Activated naive CD8-positive, alpha-beta T cell (primary cell): Measurements from ENCODE around the gene KCND3.
A peak's percentile ranks its signal among the peaks of the same experiment; 100 is the strongest.
"Not testable (repeated sequence)": the region's sequence is repeated elsewhere in the genome, so short reads cannot be mapped to it uniquely, and the experiment has no call there.

Source experiments
- H3K27ac Mint-ChIP-seq: one replicate; pipeline ENCODE4 v1.8.0; 2021; ENCODE audit warnings: mixed read lengths
- H3K27me3 Mint-ChIP-seq: one replicate; pipeline ENCODE4 v1.8.0; 2021; ENCODE audit warnings: mixed read lengths
- H3K36me3 Mint-ChIP-seq: one replicate; pipeline ENCODE4 v1.8.0; 2021; ENCODE audit warnings: mixed read lengths
- H3K4me1 Mint-ChIP-seq: one replicate; pipeline ENCODE4 v1.8.0; 2021; ENCODE audit warnings: low read depth, mixed read lengths
- H3K4me3 Mint-ChIP-seq: one replicate; pipeline ENCODE4 v1.8.0; 2021; ENCODE audit warnings: mild to moderate bottlenecking, mixed read lengths
- H3K9me3 Mint-ChIP-seq: one replicate; pipeline ENCODE4 v1.8.0; 2021; ENCODE audit warnings: low read depth, mixed read lengths

The KCND3 gene

DNA sequence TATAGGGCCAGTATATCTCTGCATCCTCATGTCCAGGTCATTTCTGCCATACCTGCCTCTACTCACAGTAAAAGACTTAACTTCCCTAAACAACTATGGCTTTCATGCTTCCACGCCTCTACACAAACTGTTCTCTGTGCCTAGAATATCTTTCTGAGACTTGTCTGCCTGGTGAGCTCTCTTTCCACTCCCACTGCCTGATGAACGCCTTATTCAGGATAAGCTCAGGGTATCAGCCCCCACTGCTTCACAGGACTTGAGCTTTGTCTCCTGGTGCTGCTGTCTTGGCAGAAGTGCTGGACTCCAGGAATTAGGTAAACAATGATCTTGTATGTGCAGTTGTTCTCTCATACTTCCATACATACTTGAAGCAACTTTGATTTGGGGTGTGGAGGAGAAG, 238.6 kb downstream of the KCND3 start:
- Mint-ChIP-seq H3K27ac (no peak overlapping the region), H3K36me3 (no peaks in the 10 kb centered on the region), H3K27me3 (no peaks in the 10 kb centered on the region), H3K4me3 (no peak overlapping the region), H3K9me3 (no peaks in the 10 kb centered on the region), H3K4me1 (peaks cover 12% of the 10 kb centered on the region)

DNA sequence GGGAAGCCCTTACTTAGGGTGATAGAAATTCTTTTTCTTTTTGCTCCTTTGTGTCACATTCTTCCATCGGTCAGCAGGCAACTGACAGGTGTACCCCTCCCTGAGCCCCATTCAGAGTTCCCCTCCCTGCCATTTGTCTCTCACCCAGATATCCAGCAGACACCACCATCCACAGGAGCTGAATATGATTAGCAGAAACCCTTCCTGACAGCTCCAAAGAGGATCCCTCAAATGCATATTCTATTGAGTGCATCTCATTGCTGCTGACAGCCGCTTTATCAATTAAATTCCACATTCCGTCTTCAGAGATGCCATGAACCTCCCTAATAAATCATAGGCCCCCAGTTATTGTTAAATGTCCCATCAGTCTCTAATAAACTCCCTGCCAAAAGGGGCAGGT, 239.8 kb downstream of the KCND3 start:
- H3K9me3 Mint-ChIP-seq: no peaks in the 10 kb centered on the region
- H3K27ac Mint-ChIP-seq: no peak overlapping the region
- no peaks in the 10 kb centered on the region for H3K36me3 Mint-ChIP-seq
- H3K27me3 Mint-ChIP-seq: no peaks in the 10 kb centered on the region
- peaks cover 5% of the 10 kb centered on the region for H3K4me1 Mint-ChIP-seq
- no peak overlapping the region for H3K4me3 Mint-ChIP-seq

DNA sequence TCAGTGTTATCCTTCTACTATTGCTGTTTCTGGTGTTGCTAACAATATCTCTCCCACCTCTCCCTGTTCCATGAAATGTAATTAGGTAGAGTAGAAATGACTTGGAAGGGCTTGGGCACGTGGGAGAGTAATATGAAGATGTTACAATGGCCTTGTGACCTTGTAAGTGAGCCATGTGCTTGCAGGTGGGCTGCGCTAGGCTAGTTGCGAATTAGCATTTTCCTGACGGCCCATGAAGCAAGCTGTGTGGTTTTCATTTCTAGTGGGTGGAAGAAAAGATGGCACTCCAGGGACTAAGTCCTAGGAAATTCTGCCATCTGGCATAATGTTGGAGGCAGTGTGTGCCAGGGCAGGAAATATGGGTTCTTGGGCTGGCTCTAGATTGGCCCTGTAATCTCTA, 241.5 kb downstream of the KCND3 start:
- no peak overlapping the region for H3K4me3 Mint-ChIP-seq
- H3K27me3 Mint-ChIP-seq: no peaks in the 10 kb centered on the region
- H3K36me3 Mint-ChIP-seq: no peaks in the 10 kb centered on the region
- H3K27ac Mint-ChIP-seq: no peak overlapping the region
- no peaks in the 10 kb centered on the region for H3K4me1 Mint-ChIP-seq
- no peaks in the 10 kb centered on the region for H3K9me3 Mint-ChIP-seq

DNA sequence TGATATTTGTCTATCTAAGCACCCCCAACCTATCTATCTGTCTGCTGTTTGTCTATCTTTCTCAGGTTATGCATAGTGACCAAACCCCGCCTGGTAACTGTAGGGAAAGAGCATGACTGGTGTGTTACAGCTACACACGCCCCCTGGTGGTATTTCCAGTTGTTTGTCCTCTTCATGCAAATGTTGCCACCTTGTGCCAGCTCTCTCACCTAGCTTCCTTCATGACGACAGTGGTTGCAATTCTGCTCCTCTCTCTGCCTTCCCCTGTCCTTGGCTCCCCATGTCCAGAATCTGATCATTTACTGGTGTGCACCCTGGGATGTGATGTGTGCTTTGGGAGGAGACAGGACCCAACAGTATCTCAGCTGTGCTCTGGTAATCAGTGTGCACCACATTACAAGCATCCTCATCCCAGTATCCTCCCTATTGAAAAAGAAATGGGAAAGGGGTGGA, 242.2 kb downstream of the KCND3 start:
- no peak overlapping the region for H3K4me3 Mint-ChIP-seq
- H3K36me3 Mint-ChIP-seq: no peaks in the 10 kb centered on the region
- H3K27me3 Mint-ChIP-seq: no peaks in the 10 kb centered on the region
- no peaks in the 10 kb centered on the region for H3K9me3 Mint-ChIP-seq
- H3K27ac Mint-ChIP-seq: no peak overlapping the region
- no peaks in the 10 kb centered on the region for H3K4me1 Mint-ChIP-seq

DNA sequence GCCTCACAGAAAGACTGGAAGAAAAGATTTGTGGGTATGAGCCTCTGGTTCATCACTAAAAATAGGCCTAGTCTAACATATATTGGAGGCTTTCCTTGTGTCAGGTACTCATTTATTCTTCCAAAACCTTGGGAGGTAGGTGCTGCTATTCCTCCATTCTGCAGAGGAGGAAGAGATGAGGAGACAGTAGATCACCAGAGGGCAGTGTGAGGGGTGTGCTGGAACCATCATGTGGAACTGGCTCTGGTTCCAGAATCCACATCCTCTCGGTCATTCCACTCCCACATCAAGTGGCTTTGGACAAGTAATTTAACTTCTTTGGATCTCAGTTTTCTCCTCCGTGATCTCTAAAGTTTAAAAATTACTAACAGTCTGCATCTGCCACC, 242.9 kb downstream of the KCND3 start:
- Mint-ChIP-seq H3K4me3 (no peak overlapping the region), H3K27ac (no peak overlapping the region), H3K4me1 (no peaks in the 10 kb centered on the region), H3K9me3 (no peaks in the 10 kb centered on the region), H3K36me3 (no peaks in the 10 kb centered on the region), H3K27me3 (no peaks in the 10 kb centered on the region)

DNA sequence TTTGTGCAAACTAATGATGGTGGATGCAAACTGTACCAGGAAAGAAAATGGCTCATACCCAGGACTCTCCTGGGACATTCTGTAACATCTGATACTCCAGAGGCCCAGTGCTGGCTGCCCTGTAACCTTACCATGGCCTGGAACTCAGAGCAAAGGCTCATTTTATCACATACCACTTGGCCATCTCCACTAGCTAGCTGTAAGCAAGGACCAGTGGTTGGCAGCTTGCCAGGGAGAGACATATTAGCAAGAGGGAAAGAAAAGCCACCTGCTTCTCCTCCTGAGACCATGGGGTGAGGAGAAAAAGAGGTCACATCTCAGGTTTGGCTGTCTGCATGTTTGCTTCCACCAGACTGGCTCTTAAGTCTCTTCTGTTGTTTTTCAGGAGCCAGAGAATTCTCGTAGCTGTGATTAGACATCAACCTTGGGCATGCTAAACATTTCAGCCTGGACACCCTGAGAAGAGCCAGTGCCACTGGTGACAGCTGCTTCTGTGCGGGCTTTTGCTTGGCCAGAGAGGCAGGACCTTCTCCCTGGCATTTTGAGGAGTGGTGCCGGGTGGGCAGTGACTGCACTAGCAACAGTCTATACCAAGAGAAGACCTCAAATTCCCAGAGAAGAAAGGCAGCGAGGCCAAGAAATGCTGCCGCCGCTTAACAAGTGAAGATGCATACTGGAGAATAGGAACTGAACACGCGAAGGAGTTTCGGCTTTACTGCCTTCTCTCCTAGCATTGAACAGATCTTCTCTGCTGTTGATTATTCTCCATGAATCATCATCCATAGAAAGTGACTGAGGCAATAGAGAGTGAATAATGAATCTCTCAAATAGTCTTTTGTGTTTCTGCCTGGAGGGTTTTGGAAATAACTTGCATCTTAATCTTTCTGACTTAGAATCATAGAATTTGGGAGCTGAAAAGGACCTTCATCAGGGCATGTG, 243.5 kb downstream of the KCND3 start:
- Mint-ChIP-seq H3K4me3 (no peak overlapping the region), H3K4me1 (no peaks in the 10 kb centered on the region), H3K9me3 (no peaks in the 10 kb centered on the region), H3K27me3 (no peaks in the 10 kb centered on the region), H3K27ac (no peak overlapping the region), H3K36me3 (no peaks in the 10 kb centered on the region)

DNA sequence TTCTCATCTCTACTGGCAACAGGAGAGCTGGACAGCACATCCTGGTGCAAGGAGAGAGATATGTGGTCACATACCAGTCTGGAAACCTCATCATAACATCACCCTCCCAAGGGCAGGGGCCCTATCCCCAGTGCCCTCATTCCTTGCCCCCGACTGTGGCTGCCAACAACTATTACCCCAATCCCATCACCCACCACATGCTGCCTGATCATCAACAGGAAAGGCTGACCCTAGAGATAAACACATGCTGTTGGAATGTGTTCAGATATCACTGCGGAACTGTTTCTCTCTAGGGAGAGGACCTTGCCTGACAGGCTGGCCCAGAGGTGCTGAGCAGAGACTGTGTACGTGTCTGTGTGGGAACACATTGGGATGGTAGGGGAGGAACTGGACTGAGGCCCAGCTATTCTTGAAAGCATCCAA, 245.8 kb downstream of the KCND3 start:
- Mint-ChIP-seq H3K9me3 (no peaks in the 10 kb centered on the region), H3K27ac (no peak overlapping the region), H3K27me3 (peaks cover 6% of the 10 kb centered on the region), H3K4me1 (peaks cover 6% of the 10 kb centered on the region), H3K36me3 (no peaks in the 10 kb centered on the region), H3K4me3 (no peak overlapping the region)

DNA sequence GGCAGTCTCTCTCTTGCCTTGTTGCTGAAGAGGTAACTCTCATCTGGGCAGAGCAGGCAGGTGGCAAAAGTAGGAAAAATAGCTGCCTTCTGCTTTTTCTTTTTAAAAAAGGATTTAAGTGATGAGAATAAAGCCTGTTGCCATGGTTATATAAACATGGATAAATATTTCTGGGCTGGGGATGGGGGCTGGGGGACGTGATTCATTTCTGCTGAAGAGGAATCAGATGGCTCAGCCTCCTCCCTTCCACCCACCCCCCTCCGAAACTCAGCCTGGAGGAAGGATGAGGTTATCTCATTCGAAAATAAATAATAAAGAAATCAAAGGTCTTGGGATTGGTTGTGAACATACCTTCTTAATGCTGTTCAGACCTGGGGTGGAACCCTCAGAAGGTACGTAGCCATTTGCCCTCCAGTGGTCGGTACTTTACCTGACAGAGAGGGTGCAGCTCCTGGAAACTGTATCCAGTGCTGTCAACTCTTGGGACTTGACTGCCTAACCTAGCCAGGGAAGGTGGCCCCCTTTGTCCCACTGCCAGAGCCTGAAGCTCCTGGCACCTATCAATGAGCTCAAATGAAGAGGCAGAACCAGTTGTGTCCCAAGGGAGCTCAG, 246.4 kb downstream of the KCND3 start:
- peaks cover 8% of the 10 kb centered on the region for H3K4me1 Mint-ChIP-seq
- no peaks in the 10 kb centered on the region for H3K9me3 Mint-ChIP-seq
- no peak overlapping the region for H3K27ac Mint-ChIP-seq
- H3K27me3 Mint-ChIP-seq: peaks cover 6% of the 10 kb centered on the region
- H3K36me3 Mint-ChIP-seq: no peaks in the 10 kb centered on the region
- no peak overlapping the region for H3K4me3 Mint-ChIP-seq

DNA sequence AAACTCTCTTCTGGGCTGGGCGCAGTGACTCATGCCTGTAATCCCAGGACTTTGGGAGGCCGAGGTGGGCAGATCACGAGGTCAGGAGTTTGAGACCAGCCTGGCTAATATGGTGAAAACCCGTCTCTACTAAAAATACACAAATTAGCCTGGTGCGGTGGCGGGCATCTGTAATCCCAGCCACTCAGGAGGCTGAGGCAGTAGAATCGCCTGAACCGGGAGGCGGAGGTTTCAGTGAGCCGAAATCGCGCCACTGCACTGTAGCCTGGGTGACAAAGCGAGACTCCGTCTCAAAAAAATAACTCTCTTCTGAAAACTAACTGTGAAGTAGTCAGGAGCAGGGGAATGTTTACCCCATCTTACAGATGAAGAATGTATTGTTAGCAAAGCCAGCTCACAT, 247.2 kb downstream of the KCND3 start:
- Mint-ChIP-seq H3K27me3 (peaks cover 12% of the 10 kb centered on the region), H3K4me1 (peaks cover 16% of the 10 kb centered on the region)
- H3K36me3 Mint-ChIP-seq, H3K27ac Mint-ChIP-seq, H3K9me3 Mint-ChIP-seq, H3K4me3 Mint-ChIP-seq: not testable (repeated sequence)

DNA sequence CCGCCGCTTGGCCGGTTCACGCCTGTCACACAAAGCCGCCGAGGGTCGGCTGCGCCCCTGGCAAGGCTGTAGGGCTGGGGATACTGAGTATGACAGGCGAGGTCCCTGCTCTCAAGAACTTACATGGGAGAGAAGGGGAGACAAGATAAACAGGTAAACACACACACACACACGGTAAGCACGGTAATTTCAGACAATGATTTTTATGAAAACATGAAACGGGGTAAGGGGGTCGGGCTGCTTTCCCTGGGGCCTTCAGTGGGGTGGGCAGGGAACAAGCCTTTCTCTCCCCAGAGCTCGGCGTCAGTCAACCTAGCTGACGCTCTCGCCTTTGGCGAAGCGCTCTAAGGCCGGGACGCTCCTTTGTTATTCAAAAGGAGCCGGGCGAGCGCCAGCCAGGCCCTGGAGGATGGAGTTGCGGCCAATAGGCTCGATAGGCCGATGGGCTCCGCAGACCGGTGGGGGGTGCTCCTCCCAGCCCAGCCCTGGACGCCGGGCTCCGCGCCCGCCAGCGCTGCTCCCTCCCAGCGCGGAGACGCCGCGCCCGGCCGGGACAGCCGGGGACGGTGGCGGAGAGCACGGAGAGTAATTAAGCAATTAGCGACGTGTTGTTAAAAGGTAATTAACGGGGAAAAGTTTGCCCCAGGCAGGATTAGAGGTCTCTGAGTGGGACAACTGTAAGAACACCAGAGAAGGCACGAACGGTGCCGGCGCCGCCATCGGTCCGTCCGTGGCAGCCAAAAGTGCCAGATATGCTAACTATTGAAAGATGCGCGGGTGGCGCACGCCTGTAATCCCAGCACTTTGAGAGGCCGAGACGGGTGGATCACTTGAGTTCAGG, 249.3 kb downstream of the KCND3 start:
- H3K27ac Mint-ChIP-seq: no peak overlapping the region
- peaks cover 12% of the 10 kb centered on the region for H3K27me3 Mint-ChIP-seq
- no peaks in the 10 kb centered on the region for H3K36me3 Mint-ChIP-seq
- H3K4me3 Mint-ChIP-seq: peak overlapping the region; percentile 91
- peaks cover 16% of the 10 kb centered on the region for H3K4me1 Mint-ChIP-seq
- no peaks in the 10 kb centered on the region for H3K9me3 Mint-ChIP-seq

DNA sequence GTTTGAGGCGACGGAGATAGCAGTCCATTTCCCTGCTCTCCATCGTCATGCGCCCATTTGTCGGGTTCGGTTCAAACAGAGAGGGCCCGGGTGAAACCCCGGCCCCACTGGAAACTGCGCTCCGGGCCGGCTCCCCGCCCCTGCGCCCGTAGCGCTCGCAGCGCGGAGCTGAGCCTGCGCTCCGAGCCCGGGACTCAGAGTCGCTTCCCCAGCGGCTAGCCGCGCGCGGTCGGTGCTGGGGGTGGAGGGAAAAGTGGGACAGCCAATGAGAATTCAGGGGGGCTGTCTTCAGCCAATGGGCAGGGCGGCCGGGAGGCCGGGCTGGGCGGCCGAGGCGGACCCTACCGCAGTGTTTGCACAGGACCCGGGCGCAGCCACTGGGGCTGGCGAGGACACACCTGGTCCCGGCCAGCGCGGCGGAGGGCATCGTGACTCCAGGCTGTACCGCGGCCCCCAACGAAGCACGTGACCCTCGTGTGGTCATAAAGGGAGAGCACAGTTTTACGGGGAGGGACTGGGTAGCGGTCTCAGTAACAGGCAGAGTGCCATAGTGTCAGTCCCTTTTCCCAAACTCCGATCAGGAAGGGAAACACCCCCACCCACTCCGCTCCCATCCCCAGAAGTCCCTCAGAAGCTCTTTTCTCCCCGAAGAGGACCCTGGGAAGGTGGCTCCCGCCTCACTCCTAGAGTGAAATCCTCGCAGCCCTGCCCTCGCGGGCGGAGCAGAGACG, 250.1 kb downstream of the KCND3 start, which contains the start of gene INKA2:
Gene INKA2 (minus strand): TSS at position 202 of the 731 bp plus-strand sequence. CDS start 153 bp downstream, at position 49.
- Mint-ChIP-seq H3K27me3 (peaks cover 12% of the 10 kb centered on the region), H3K27ac (no peak within 1 kb of the TSS), H3K4me1 (peaks cover 16% of the 10 kb centered on the region), H3K9me3 (no peaks in the 10 kb centered on the region), H3K36me3 (no peaks in the 10 kb centered on the region), H3K4me3 (peak within 1 kb of the TSS; percentile 91)

DNA sequence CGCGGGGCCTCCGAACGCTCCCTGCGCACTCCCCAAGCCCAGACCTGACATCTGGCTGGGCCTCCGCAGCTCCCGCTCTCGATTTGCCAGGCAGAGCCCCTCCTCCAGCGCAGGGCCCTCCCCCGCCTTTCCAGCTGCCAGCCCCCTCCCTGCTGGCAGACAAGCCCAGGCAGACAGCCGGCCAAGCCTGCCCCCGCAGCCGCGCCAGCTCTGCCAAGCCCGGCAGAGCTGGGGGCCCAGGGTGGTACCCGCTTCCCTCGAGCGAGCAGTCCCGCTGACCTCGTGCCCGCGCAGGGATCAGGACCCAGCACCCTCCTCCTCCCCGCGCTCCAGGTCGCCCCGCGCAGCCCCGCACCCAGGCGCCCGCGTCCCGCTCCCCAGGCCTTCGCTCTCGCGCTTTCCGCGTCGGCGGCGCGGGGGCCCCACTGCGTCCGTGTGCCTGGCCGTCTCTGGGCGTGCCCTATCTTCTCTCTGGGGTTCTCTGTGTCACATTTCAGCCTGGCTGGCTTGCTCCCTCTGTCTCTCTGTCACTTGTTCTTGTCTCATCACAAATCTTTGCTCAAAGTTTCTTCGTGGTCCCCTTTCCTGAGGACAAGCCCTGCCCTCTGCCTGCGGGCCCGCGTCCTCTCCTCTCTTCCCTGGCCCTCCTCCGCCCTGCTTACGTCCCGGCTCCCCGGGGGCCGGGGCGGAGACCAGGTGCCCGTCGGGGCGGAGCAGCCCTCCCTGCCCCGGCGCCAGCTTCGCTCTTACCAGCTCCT, 250.9 kb downstream of the KCND3 start:
- H3K36me3 Mint-ChIP-seq: no peaks in the 10 kb centered on the region
- no peak overlapping the region for H3K27ac Mint-ChIP-seq
- no peaks in the 10 kb centered on the region for H3K9me3 Mint-ChIP-seq
- H3K4me1 Mint-ChIP-seq: peaks cover 16% of the 10 kb centered on the region
- H3K27me3 Mint-ChIP-seq: peaks cover 12% of the 10 kb centered on the region
- peak overlapping the region; percentile 91 for H3K4me3 Mint-ChIP-seq

DNA sequence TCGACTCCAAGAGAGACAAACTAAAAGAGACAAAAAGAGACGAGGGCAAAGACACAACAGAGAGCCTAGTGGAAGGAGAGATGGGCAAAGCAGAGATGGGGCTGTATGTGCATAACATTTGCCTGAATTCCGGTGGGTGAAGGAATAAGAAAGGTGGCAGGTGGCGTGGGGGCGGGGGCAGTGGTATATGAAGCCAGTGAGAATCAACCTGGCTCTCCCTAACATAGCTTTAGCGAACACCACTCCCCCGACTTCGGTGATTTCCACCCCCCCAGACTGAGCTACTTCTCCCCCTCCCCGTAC, 251.4 kb downstream of the KCND3 start:
- no peaks in the 10 kb centered on the region for H3K9me3 Mint-ChIP-seq

More for the DNA sequence above, 251.4 kb downstream of the KCND3 start:
- Mint-ChIP-seq H3K4me3 (peak overlapping the region; percentile 74), H3K36me3 (no peaks in the 10 kb centered on the region), H3K27me3 (peaks cover 12% of the 10 kb centered on the region), H3K4me1 (peaks cover 16% of the 10 kb centered on the region), H3K27ac (no peak overlapping the region)
